Esophagus muscularis mucosa (tissue), 4 donors: ENCODE measurements around the gene G3BP2. TPM values are rescaled to one million over a fixed set of nuclear protein-coding genes. Genes with fewer than 3 reads are reported as not detected.

ENCODE experiments used
- DNase-seq: peaks from one replicate; pipeline ENCODE4 v3.0.0-alpha.2; 2017; ENCODE audit errors: extremely low spot score
- H3K27ac ChIP-seq, 4 donors: fragments of 200-600 bp; sonication (generic); replicated peaks in 1 of 4; 1 replicate in 3 of 4; 2 replicates in 1 of 4; pipeline ENCODE4 v1.5.1; 2016 to 2019; ENCODE audit warnings: mild to moderate bottlenecking in 1 of 4
- H3K27me3 ChIP-seq, 4 donors: fragments of 200-600 bp; sonication (generic); one replicate each; pipeline versions ENCODE4 v1.5.1 to v1.6.0; 2016 to 2019
- H3K36me3 ChIP-seq, 4 donors: fragments of 200-600 bp; sonication (generic); one replicate each; pipeline ENCODE4 v1.5.1; 2016 to 2019
- H3K4me1 ChIP-seq, 4 donors: fragments of 200-600 bp; sonication (generic); one replicate each; pipeline ENCODE4 v1.5.1; 2016 to 2019
- H3K4me3 ChIP-seq, 4 donors: fragments of 200-600 bp; sonication (generic); 1 replicate in 2 of 4; 2 replicates in 2 of 4; pipeline ENCODE4 v1.5.1; 2016 to 2019; ENCODE audit warnings: mild to moderate bottlenecking in 4 of 4, moderate library complexity in 1 of 4
- H3K9me3 ChIP-seq, 4 donors: fragments of 200-600 bp; sonication (generic); 1 replicate in 3 of 4; 2 replicates in 1 of 4; pipeline ENCODE4 v1.5.1; 2016 to 2019
- EP300 ChIP-seq: sonication (generic); formaldehyde crosslinking; IDR thresholded peaks from one replicate; pipeline ENCODE4 v1.6.1; 2017; ENCODE audit warnings: antibody characterized with exemption
- POLR2A ChIP-seq: fragments of 450-650 bp; IDR thresholded peaks from one replicate; pipeline ENCODE4 v1.6.1; 2017; ENCODE audit warnings: antibody characterized with exemption, moderate library complexity, mild to moderate bottlenecking, low read depth
- POLR2AphosphoS5 ChIP-seq, 2 donors: sonication (generic); formaldehyde crosslinking; IDR thresholded peaks; one replicate each; pipeline ENCODE4 v1.6.1; 2017; ENCODE audit warnings: antibody characterized with exemption in 2 of 2
- WGBS: methylation state at CpG from one replicate; pipeline ENCODE4 v1.1.5; 2018; 5-methylcytosine and 5-hydroxymethylcytosine counted together
- intact Hi-C: fragments of 100-400 bp; cut with DNase I; formaldehyde crosslinking; loops from one replicate; pipeline ENCODE4 v1.15.1; 2023
- small RNA-seq, 3 donors: library from RNA; depleted of rRNA; stranded (forward); fragments of <200 nt; gene quantifications; one replicate each; pipeline ENCODE3, GENCODE V24; 2016
- total RNA-seq, 4 donors: library from RNA; depleted of rRNA; stranded (reverse); fragments of >200 nt; gene quantifications; one replicate each; pipeline versions ENCODE4 v1.1.0 to v1.2.1, GENCODE V29; 2016
- TF ChIP-seq, protein P1 (sequence below), 3 experiments: fragments of 200-600 bp in 2 of 3; fragments of 450-650 bp in 1 of 3; sonication (generic) in 2 of 3; IDR thresholded peaks; one replicate each; pipeline ENCODE4 v1.5.1; 2017 to 2019; ENCODE audit warnings: antibody characterized with exemption in 3 of 3, mild to moderate bottlenecking in 2 of 3, moderate library complexity in 1 of 3

G3BP2 gene
- total RNA-seq, 4 donors from 2014 or later: 94.6 to 127 (median 109) TPM

DNA sequence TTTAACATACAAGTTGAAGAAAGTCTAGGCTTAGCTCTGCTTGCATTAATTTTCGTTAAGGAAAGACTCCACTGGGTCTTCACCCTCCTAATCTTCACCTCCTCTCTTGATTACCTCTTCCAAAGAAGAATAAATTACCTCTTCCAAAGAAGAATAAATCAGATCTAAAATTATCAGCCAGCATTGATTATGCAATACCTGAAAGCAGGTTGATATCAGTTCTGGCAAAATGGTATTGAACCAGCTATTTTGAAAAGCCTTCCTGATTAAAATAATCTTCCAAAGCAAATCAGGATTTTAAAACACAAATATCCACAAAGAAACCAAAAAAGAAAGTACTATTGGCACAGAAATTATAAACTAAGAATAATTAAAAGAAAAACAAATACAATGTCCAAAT is 79.8 kb downstream of the G3BP2 start:
- DNase-seq: no peak
- intact Hi-C loops: no loop called here
- TF ChIP-seq EP300 (no peak), POLR2AphosphoS5 (IDR thresholded peaks at IDR 0.05) (no peak), POLR2A (no peak)
- TF ChIP-seq, protein P1, sequence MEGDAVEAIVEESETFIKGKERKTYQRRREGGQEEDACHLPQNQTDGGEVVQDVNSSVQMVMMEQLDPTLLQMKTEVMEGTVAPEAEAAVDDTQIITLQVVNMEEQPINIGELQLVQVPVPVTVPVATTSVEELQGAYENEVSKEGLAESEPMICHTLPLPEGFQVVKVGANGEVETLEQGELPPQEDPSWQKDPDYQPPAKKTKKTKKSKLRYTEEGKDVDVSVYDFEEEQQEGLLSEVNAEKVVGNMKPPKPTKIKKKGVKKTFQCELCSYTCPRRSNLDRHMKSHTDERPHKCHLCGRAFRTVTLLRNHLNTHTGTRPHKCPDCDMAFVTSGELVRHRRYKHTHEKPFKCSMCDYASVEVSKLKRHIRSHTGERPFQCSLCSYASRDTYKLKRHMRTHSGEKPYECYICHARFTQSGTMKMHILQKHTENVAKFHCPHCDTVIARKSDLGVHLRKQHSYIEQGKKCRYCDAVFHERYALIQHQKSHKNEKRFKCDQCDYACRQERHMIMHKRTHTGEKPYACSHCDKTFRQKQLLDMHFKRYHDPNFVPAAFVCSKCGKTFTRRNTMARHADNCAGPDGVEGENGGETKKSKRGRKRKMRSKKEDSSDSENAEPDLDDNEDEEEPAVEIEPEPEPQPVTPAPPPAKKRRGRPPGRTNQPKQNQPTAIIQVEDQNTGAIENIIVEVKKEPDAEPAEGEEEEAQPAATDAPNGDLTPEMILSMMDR (IDR thresholded peaks at IDR 0.05): no peak
- no peaks in the 10 kb centered on the region for H3K9me3 ChIP-seq
- 90% methylated on average over 1 of the region's 1 CpG for WGBS
- no peaks in the 10 kb centered on the region for H3K27me3 ChIP-seq
- H3K27ac ChIP-seq: no peak overlapping the region
- H3K4me1 ChIP-seq: no peaks in the 10 kb centered on the region
- H3K36me3 ChIP-seq: peaks cover 0 to 10% (median 0%) of the 10 kb centered on the region in 4 donors
- no peak overlapping the region for H3K4me3 ChIP-seq

Small RNA genes lying within 50 kb of the gene (small RNA-seq; reads per million reads assigned to genes)
- gene RF00019: 0 reads per million in 3 donors

Other genes starting within 250 kb of the G3BP2 start
- gene RCHY1, start 159.0 kb downstream of the G3BP2 start, total RNA-seq: 10 to 100 TPM; 10.9 to 20.8 (median 18.4) TPM
- 10 to 100 TPM; 11.0 to 21.2 (median 12.8) TPM for gene THAP6, start 158.9 kb downstream of the G3BP2 start, total RNA-seq
- not detected for gene ODAPH, start 117.3 kb downstream of the G3BP2 start, total RNA-seq
- 1 to 10 TPM; 2.9 to 6.2 (median 3.1) TPM for gene CDKL2, start 42.9 kb downstream of the G3BP2 start, total RNA-seq
- gene USO1, start 51.2 kb upstream of the G3BP2 start, total RNA-seq: 100 to 1,000 TPM in 1 of 4 donors, 10 to 100 TPM in 3; 61.0 to 103 (median 74.4) TPM
- gene PPEF2, start 229.0 kb upstream of the G3BP2 start, total RNA-seq: not detected